Measurements from ENCODE around the gene SNX17.
A peak's percentile ranks its signal among the peaks of the same experiment; 100 is the strongest.

SNX17 gene

DNA sequence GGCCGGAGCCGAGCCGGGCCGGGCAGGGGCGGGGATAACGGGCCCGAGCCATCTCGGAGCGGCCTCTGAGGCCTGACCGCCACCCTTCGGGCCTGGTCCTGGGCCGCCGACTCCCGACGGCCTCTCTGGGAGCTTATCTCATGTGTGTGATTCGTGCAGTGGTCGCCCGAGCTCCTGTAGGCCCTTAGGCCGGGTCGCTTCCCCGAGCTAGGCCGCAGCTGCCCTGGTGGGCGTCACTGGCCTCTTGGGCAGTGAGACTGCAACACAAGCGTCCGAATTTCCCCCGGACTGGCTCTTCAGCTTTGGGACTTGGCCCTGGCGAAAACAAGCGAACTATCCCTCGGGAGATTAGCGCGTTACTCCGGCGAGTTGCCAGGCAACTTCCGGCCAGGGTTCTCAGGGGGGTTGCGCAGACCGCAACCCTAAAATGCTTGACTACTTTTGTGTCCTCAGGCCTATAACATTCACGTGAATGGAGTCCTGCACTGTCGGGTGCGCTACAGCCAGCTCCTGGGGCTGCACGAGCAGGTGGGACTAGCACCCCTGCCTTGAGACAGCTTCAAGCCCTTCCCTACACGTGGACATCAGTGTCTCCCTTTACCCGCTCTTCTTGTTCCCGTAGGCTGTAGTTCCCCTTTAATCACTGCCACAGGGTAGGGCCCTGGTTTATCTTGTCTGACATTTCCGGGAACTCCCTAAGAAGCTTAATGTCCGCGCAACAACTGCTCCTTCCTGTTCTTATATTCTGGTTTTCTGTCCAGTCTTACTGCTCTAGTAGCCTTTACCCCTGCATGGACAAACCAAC is 602 bp downstream of the SNX17 start:
- no peak for DNase-seq

- no peak for DNase-seq
Observed at GRCh38 chr2:27372937-27373336, 2.5 kb downstream of the SNX17 start.

DNA sequence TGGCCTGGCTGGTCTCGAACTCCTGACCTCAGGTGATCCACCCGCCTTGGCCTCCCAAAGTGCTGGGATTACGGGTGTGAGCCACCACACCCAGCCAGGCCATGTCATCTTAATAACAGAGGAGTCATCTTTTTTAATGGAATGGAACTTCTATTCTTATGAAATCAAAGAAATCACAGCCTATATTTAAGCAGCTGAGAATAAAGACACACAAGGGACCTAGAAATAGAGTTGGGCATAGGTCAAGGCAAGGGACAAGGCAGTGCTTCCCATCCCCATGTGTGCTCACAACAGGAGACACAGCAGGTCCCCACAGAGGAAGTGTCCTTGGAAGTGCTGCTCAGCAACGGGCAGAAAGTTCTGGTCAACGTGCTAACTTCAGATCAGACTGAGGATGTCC is 3.2 kb downstream of the SNX17 start:
- DNase-seq, result no peak

- DNase-seq, result no peak
Observed at GRCh38 chr2:27375513-27376099, 5.2 kb downstream of the SNX17 start.

DNA sequence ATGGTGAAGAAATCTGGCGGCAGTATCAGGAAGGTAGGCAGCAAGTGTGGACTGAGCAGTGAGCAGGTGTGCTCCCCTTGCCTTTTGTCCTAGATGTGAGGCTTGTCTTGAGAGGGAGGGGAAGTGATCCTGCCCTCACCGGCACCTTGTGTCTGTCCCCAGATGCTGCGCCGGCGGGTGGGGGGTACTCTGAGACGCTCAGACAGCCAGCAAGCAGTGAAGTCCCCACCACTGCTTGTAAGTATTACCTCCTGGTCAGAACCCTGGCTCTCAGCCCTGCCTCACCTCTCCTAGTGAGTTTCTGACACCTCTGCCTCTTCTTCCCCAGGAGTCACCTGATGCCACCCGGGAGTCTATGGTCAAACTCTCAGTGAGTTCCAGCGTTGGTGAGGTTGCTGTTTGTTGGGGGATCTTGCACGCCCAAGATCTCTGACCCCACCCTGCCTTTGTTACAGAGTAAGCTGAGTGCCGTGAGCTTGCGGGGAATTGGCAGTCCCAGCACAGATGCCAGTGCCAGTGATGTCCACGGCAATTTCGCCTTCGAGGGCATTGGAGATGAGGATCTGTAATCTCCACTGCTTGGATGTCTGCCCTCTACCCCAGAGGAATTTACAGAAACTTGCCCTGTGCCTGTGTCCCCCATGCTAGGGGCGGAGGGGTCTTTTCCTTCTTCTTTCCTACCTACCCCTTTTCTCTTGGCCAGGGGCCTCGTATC is 5.9 kb downstream of the SNX17 start:
- DNase-seq, result no peak

DNA sequence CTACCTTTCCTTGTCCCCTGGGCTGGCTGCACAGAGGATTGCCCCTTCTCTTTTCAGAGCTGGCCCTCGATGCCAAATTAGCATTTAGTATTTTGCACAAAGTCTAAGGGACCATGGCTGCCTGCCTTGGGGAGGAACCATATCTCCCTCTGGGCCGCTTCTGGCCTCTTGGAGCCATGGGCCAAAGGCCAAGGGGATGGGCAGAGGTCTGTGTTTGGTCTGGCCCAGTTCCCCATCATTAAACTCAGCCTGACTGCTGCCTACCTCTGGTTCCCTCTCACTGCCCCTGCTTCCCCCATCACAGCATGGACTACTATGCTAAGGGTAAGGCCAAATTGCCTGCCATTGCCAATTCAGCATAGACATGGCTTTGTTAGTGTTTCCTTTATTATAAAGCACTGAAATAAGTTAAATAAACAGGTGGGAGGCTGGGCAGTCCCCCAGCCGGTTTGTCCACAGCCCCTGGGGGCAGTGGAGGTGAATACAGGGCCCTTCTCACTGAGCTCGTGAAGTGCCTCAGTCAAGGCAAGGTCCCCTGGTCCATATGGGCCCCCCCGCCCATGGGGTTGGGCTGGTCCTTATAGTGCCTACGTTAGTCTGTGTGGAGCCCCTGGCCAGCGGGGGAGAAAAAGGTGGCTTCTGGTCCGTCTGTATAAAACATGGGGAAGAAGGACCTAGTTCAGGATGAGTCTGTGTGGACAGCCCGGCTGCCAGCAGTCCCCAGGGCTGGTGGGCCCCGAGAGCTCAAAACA is 6.6 kb downstream of the SNX17 start:
- no peak for DNase-seq

- no peak for DNase-seq
Observed at GRCh38 chr2:27377618-27378095, 7.2 kb downstream of the SNX17 start.

GRCh38 chr2:27378096-27378808 is 7.8 kb downstream of the SNX17 start:
- no peak for DNase-seq

DNA sequence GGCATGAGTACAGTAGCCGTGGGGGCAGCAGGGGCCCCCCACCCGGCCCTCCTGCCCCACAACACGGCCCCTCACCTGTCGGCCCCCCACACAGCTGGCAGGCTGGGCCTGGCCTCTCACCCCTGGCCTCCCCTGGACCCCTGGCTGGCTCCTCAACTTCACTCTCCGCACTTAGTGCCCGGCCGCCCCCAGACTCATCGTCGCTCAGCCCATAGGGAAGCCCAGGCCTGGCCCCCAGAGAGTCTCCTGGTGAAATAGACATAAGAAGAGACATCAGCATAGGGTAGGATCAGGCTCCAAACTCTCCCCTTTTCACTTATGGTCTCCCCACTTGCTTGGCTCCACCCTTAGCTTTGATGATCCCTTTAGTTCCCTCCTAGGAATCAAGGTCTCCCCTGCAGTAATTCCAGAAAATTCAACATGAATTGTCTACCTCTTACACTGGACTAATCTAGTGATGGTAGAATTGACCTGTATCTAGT is 8.4 kb downstream of the SNX17 start:
- DNase-seq, result no peak

- no peak for DNase-seq
Observed at GRCh38 chr2:27379383-27379835, 9.0 kb downstream of the SNX17 start.

DNA sequence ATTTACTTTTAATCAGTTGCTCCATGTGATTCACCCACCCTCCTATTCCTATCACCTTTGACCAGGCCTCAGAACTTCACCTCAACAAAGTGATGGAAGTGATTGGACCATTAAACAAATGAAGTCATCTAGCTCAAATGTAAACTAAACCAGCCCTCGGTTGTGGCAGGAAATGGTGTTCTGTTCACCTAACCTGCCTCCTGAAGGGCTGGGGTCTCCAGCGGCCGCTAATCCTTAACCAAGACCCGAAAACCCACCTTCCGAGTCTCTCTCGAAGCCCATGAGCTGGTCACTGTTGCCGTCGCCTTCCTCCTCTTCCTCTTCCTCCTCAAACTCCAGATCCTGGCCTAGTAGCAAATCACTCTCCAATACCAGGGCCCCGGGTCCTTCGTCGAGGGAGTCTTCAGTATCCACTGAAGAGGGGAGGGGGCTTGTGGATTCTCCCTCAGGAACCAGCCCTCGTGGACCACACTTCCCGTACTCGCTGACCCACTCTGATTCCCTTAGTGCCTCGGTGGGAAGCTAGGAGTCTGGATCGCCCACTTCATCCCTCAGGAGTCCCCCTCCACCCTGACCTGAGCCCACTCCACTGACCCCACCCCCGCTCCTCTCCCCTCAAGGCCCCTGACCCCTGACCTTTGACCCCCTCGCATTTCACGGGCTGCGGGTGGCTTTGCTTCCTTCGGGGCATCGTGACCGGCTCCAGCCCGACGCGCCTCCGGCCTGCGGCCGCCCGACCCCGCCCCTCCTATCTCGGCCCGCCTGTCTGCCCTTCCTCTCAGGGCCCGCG is 9.6 kb downstream of the SNX17 start:
- no peak for DNase-seq

DNA sequence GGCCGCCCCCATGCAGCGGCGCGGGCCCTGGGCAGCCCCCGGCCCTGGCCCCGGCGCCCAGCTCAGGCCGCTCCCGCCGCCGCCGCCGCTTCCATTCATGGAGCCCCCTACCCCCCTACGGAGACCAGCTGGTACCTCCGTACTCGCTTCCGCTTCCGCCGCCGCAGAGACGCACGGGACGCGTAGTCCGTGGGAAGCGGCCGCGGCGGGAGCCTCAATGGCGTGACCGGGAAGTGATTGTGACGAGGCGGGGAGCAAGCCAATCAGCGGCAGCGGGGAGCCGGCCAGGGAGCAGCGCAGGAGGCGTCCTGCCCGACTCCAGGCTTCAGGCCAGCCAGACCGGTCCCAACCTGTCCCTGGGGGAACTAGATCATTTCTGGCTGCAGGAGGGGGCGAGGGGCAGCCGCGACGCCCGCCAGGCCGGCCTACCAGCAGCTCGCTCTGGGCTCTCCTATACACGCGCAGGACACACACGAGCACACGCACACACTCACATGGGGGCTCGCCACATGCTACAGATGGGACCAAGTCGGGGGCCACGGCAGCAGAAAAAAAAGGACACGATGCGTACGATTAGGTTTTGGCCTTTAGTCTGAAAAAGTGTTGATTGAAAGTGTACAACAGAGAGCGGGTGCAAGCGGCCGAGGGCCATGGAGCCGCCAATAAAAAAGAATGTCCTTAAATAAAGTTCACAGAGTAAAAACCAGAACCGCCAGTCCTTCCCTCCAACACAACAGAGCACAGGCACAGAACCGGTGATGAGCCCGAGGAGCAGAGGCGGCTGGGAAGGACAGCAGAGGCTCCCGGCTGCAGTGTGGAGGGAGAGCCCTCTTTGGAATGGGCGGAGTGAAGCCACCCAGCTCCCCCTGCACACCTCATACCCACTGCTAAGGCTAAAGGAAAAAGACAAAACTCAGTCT is 10.5 kb downstream of the SNX17 start, which contains the start of gene ZNF513:
Gene ZNF513 (minus strand): TSS at position 109 of the 920 bp plus-strand sequence. CDS start 208 bp downstream, outside the sequence.
- DNase-seq, result peak; percentile 73

GRCh38 chr2:27381577-27382181 is 11.3 kb downstream of the SNX17 start:
- no peak for DNase-seq

- DNase-seq, result no peak
Observed at GRCh38 chr2:27390822-27391679, 20.6 kb downstream of the SNX17 start.

DNA sequence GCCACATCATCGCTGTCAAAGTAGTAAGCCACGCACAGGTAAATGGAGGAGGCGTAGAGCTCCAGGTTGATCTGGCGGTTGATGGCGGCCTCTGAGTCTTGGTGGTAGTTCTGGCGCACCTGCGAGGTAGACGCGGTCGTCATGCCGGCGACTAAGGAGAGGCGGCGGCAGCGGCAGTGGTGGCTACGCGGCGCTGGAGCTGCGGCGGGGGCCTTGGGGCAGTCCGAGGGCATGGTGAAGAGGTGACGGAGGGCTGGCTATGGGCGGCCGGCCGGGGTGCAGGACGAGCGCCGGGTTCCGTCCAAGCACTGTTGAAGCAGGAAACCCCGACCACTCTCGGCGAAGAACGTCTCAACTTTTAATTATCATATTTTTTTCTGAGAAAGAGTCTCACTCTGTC is 22.8 kb downstream of the SNX17 start:
- DNase-seq, result no peak

- no peak for DNase-seq
Observed at GRCh38 chr2:27398962-27399361, 28.5 kb downstream of the SNX17 start.

DNA sequence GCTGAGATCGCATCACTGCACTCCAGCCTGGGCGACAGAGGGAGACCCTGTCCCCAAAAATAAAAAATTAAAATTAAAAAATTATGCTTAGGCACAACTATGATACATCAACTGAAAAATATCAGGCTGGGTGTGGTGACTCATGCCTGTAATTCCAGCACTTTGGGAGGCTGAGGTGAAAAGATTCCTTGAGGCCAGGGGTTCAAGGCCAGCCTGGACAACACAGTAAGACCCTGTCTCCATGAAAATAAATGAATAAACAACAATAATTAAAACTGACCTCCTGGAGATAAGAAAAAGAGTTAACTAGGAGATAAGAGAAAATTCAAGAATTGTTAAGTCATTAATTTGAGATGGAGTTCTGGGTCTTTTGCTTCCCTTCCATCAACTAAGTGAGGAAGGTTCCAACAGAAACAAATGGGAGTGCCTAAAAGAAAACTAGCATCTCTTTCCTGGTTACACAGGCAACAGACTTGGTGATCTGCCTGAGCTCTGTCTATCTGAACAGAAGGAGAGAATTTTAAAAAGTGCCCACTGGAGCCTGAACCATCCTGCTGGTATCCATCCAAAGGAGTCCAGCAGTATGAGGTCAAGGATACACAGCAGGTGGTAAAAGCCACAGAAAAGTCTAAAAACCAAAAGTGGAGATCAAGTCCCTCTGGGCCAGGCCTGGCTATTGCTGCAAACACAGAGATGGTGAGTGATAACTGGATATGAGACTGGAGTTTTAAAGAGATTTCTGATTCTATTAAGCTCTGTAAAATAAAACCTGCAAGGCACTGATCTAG is 30.1 kb downstream of the SNX17 start:
- DNase-seq, result no peak
